Dedifferentiated amniotic fluid mesenchymal stem cell (primary cell): ENCODE data around the gene VSNL1.

Source experiments
- DNase-seq: peaks from one replicate; pipeline ENCODE4 v3.0.0-alpha.2; 2016; ENCODE audit errors: extremely low spot score

VSNL1 gene

GRCh38 chr2:17614174-17614930 is 73.9 kb downstream of the VSNL1 start:
- DNase-seq = no peak

- DNase-seq = no peak
Measured at GRCh38 chr2:17615147-17615546, 74.7 kb downstream of the VSNL1 start.

GRCh38 chr2:17615728-17616351 is 75.3 kb downstream of the VSNL1 start:
- peak; percentile 15 for DNase-seq

- no peak for DNase-seq
Measured at GRCh38 chr2:17616405-17616804, 75.9 kb downstream of the VSNL1 start.

- no peak for DNase-seq
Measured at GRCh38 chr2:17617516-17617915, 77.0 kb downstream of the VSNL1 start.

- DNase-seq = no peak
Measured at GRCh38 chr2:17617955-17618354, 77.5 kb downstream of the VSNL1 start.

- DNase-seq = no peak
Measured at GRCh38 chr2:17620280-17620679, 79.8 kb downstream of the VSNL1 start.

GRCh38 chr2:17620841-17621240 is 80.3 kb downstream of the VSNL1 start:
- peak; percentile 23 for DNase-seq

- DNase-seq = no peak
Measured at GRCh38 chr2:17621781-17622180, 81.3 kb downstream of the VSNL1 start.

GRCh38 chr2:17625446-17625845 is 85.0 kb downstream of the VSNL1 start:
- DNase-seq = no peak

GRCh38 chr2:17626986-17627385 is 86.5 kb downstream of the VSNL1 start:
- DNase-seq = no peak

GRCh38 chr2:17627434-17627833 is 86.9 kb downstream of the VSNL1 start:
- DNase-seq = no peak

- no peak for DNase-seq
Measured at GRCh38 chr2:17628349-17629261, 88.1 kb downstream of the VSNL1 start.

GRCh38 chr2:17630089-17630488 is 89.6 kb downstream of the VSNL1 start:
- DNase-seq = no peak

GRCh38 chr2:17634997-17635396 is 94.5 kb downstream of the VSNL1 start:
- DNase-seq = no peak

- DNase-seq = no peak
Measured at GRCh38 chr2:17636257-17636656, 95.8 kb downstream of the VSNL1 start.

- DNase-seq = no peak
Measured at GRCh38 chr2:17637131-17637906, 96.8 kb downstream of the VSNL1 start.

- DNase-seq = no peak
Measured at GRCh38 chr2:17638196-17638743, 97.8 kb downstream of the VSNL1 start.

- no peak for DNase-seq
Measured at GRCh38 chr2:17640406-17640805, 99.9 kb downstream of the VSNL1 start.

GRCh38 chr2:17643031-17643615 is 102.6 kb downstream of the VSNL1 start:
- peak; percentile 90 for DNase-seq
